WTC11 (cell line): ENCODE results near the gene ARIH2. TPM values are rescaled to one million over a fixed set of nuclear protein-coding genes. Genes with fewer than 3 reads are reported as not detected.

Experiments used
- AFF4 ChIP-seq: sonication (generic); formaldehyde crosslinking; IDR thresholded peaks from 2 replicates; pipeline ENCODE4 v1.8.1; 2023; ENCODE audit warnings: mild to moderate bottlenecking, missing genetic modification reagents, borderline replicate concordance
- CDX4 ChIP-seq: fragments of 250-450 bp; sonication (Bioruptor Pico); IDR thresholded peaks from 2 replicates; pipeline ENCODE4 v1.9.0; 2021; ENCODE audit warnings: moderate library complexity, mild to moderate bottlenecking, inconsistent platforms, borderline replicate concordance
- CREM ChIP-seq: sonication (generic); formaldehyde crosslinking; IDR thresholded peaks from 2 replicates; pipeline ENCODE4 v1.8.1; 2022; ENCODE audit warnings: mild to moderate bottlenecking, missing genetic modification reagents, moderate library complexity
- E2F1 ChIP-seq: sonication (generic); formaldehyde crosslinking; IDR thresholded peaks from 2 replicates; pipeline ENCODE4 v1.8.0; 2022; ENCODE audit warnings: mild to moderate bottlenecking, missing genetic modification reagents
- ELF4 ChIP-seq: sonication (generic); formaldehyde crosslinking; IDR thresholded peaks from 2 replicates; pipeline ENCODE4 v1.8.1; 2022; ENCODE audit warnings: low read depth, mild to moderate bottlenecking, moderate library complexity, missing genetic modification reagents
- ESRRA ChIP-seq: sonication (generic); formaldehyde crosslinking; IDR thresholded peaks from 2 replicates; pipeline ENCODE4 v1.8.1; 2022; ENCODE audit warnings: mild to moderate bottlenecking, missing genetic modification reagents, borderline replicate concordance
- ETV6 ChIP-seq: sonication (generic); formaldehyde crosslinking; IDR thresholded peaks from 2 replicates; pipeline ENCODE4 v1.8.1; 2022; ENCODE audit warnings: mild to moderate bottlenecking, missing genetic modification reagents
- FOXK1 ChIP-seq: sonication (generic); formaldehyde crosslinking; IDR thresholded peaks from 2 replicates; pipeline ENCODE4 v1.8.0; 2022; ENCODE audit warnings: mild to moderate bottlenecking, moderate library complexity, missing genetic modification reagents
- FOXP1 ChIP-seq: sonication (generic); formaldehyde crosslinking; IDR thresholded peaks from 2 replicates; pipeline ENCODE4 v1.8.0; 2022; ENCODE audit warnings: missing genetic modification reagents, mild to moderate bottlenecking, moderate library complexity, borderline replicate concordance
- HMGA2 ChIP-seq: fragments of 250-450 bp; sonication (Bioruptor Pico); IDR thresholded peaks from 2 replicates; pipeline ENCODE4 v1.4.0; 2021; ENCODE audit warnings: mild to moderate bottlenecking, moderate library complexity
- NFYB ChIP-seq: sonication (generic); formaldehyde crosslinking; conservative IDR thresholded peaks from 2 replicates; pipeline ENCODE4 v1.8.0; 2022; ENCODE audit warnings: low read depth, missing genetic modification reagents
- NR2C2 ChIP-seq: sonication (generic); formaldehyde crosslinking; IDR thresholded peaks from 2 replicates; pipeline ENCODE4 v1.8.0; 2022; ENCODE audit warnings: mild to moderate bottlenecking, missing genetic modification reagents
- NR3C1 ChIP-seq: sonication (generic); formaldehyde crosslinking; conservative IDR thresholded peaks from 2 replicates; pipeline ENCODE4 v1.8.1; 2023; ENCODE audit warnings: low read depth, mild to moderate bottlenecking, missing genetic modification reagents
- PRRX2 ChIP-seq: fragments of 250-450 bp; sonication (Bioruptor Pico); IDR thresholded peaks from 2 replicates; pipeline ENCODE4 v1.8.0; 2021; ENCODE audit warnings: mild to moderate bottlenecking
- RELA ChIP-seq: sonication (generic); formaldehyde crosslinking; IDR thresholded peaks from 2 replicates; pipeline ENCODE4 v1.8.1; 2022; ENCODE audit warnings: missing genetic modification reagents, mild to moderate bottlenecking, borderline replicate concordance
- SMAD3 ChIP-seq: sonication (generic); formaldehyde crosslinking; IDR thresholded peaks from 2 replicates; pipeline ENCODE4 v1.8.0; 2022; ENCODE audit warnings: missing genetic modification reagents, mild to moderate bottlenecking, borderline replicate concordance
- ZNF121 ChIP-seq: sonication (generic); formaldehyde crosslinking; IDR thresholded peaks from 2 replicates; pipeline ENCODE4 v1.8.0; 2023; ENCODE audit warnings: missing genetic modification reagents
- ZNF416 ChIP-seq: fragments of 250-450 bp; sonication (Bioruptor Pico); IDR thresholded peaks from 2 replicates; pipeline ENCODE4 v1.9.0; 2021; ENCODE audit warnings: mild to moderate bottlenecking, inconsistent platforms
- ZNF512 ChIP-seq: sonication (generic); formaldehyde crosslinking; IDR thresholded peaks from 2 replicates; pipeline ENCODE4 v1.8.1; 2022; ENCODE audit warnings: missing genetic modification reagents, borderline replicate concordance
- total RNA-seq: library from RNA; stranded (reverse); gene quantifications from 3 replicates; pipeline ENCODE4 v1.2.3, GENCODE V29; 2021
- TF ChIP-seq, protein P1 (sequence below): fragments of 250-450 bp; sonication (Bioruptor Pico); IDR thresholded peaks from 2 replicates; pipeline ENCODE4 v1.8.0; 2021; ENCODE audit warnings: mild to moderate bottlenecking
- TF ChIP-seq, protein P2 (sequence below): sonication (generic); formaldehyde crosslinking; IDR thresholded peaks from 2 replicates; pipeline ENCODE4 v1.8.1; 2022; ENCODE audit warnings: low read depth, missing genetic modification reagents, borderline replicate concordance
- TF ChIP-seq, protein P3 (sequence below): sonication (generic); formaldehyde crosslinking; IDR thresholded peaks from 2 replicates; pipeline ENCODE4 v1.8.1; 2023; ENCODE audit warnings: mild to moderate bottlenecking, moderate library complexity, missing genetic modification reagents
- TF ChIP-seq, protein P4 (sequence below): fragments of 250-450 bp; sonication (Bioruptor Pico); IDR thresholded peaks from 2 replicates; pipeline ENCODE4 v2.1.2; 2022; ENCODE audit warnings: mild to moderate bottlenecking, moderate library complexity

The ARIH2 gene
- total RNA-seq, 1 experiment from 2014 or later = 134 TPM

- TF ChIP-seq, protein P1, sequence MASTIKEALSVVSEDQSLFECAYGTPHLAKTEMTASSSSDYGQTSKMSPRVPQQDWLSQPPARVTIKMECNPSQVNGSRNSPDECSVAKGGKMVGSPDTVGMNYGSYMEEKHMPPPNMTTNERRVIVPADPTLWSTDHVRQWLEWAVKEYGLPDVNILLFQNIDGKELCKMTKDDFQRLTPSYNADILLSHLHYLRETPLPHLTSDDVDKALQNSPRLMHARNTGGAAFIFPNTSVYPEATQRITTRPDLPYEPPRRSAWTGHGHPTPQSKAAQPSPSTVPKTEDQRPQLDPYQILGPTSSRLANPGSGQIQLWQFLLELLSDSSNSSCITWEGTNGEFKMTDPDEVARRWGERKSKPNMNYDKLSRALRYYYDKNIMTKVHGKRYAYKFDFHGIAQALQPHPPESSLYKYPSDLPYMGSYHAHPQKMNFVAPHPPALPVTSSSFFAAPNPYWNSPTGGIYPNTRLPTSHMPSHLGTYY = no peak
- no peak for TF ChIP-seq SMAD3 (CRISPR knock-in tag)
- TF ChIP-seq NFYB (CRISPR knock-in tag) = no peak
- no peak for TF ChIP-seq PRRX2 (CRISPR knock-in tag)
- no peak for TF ChIP-seq E2F1 (CRISPR knock-in tag)
- no peak for TF ChIP-seq NR3C1
- peak; percentile 72; the same call in 1 of the 2 replicates for TF ChIP-seq FOXK1 (CRISPR knock-in tag)
- TF ChIP-seq HMGA2 = no peak
- TF ChIP-seq, protein P2, sequence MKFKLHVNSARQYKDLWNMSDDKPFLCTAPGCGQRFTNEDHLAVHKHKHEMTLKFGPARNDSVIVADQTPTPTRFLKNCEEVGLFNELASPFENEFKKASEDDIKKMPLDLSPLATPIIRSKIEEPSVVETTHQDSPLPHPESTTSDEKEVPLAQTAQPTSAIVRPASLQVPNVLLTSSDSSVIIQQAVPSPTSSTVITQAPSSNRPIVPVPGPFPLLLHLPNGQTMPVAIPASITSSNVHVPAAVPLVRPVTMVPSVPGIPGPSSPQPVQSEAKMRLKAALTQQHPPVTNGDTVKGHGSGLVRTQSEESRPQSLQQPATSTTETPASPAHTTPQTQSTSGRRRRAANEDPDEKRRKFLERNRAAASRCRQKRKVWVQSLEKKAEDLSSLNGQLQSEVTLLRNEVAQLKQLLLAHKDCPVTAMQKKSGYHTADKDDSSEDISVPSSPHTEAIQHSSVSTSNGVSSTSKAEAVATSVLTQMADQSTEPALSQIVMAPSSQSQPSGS (CRISPR knock-in tag) = no peak
- TF ChIP-seq, protein P3, sequence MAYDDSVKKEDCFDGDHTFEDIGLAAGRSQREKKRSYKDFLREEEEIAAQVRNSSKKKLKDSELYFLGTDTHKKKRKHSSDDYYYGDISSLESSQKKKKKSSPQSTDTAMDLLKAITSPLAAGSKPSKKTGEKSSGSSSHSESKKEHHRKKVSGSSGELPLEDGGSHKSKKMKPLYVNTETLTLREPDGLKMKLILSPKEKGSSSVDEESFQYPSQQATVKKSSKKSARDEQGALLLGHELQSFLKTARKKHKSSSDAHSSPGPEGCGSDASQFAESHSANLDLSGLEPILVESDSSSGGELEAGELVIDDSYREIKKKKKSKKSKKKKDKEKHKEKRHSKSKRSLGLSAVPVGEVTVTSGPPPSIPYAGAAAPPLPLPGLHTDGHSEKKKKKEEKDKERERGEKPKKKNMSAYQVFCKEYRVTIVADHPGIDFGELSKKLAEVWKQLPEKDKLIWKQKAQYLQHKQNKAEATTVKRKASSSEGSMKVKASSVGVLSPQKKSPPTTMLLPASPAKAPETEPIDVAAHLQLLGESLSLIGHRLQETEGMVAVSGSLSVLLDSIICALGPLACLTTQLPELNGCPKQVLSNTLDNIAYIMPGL (CRISPR knock-in tag) = peak; percentile 94; the same call in 1 of the 2 replicates
- TF ChIP-seq CREM (CRISPR knock-in tag) = peak; percentile 93
- no peak for TF ChIP-seq AFF4
- TF ChIP-seq ELF4 (CRISPR knock-in tag) = no peak
- peak; percentile 73 for TF ChIP-seq NR2C2 (CRISPR knock-in tag)
- no peak for TF ChIP-seq ZNF121 (CRISPR knock-in tag)
- TF ChIP-seq ESRRA = peak; percentile 70; the same call in 1 of the 2 replicates
- TF ChIP-seq, protein P4, sequence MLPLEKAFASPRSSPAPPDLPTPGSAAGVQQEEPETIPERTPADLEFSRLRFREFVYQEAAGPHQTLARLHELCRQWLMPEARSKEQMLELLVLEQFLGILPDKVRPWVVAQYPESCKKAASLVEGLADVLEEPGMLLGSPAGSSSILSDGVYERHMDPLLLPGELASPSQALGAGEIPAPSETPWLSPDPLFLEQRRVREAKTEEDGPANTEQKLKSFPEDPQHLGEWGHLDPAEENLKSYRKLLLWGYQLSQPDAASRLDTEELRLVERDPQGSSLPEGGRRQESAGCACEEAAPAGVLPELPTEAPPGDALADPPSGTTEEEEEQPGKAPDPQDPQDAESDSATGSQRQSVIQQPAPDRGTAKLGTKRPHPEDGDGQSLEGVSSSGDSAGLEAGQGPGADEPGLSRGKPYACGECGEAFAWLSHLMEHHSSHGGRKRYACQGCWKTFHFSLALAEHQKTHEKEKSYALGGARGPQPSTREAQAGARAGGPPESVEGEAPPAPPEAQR (CRISPR knock-in tag) = no peak
- TF ChIP-seq RELA (CRISPR knock-in tag) = peak; percentile 7; the same call in 1 of the 2 replicates
- TF ChIP-seq ZNF416 = no peak
- TF ChIP-seq ETV6 (CRISPR knock-in tag) = no peak
- TF ChIP-seq CDX4 (CRISPR knock-in tag) = no peak
- TF ChIP-seq FOXP1 (CRISPR knock-in tag) = no peak; the same call in 1 of the 2 replicates
- TF ChIP-seq ZNF512 (CRISPR knock-in tag) = no peak
- TF ChIP-seq, all 79 proteins: peak for 12
Measured at GRCh38 chr3:48918388-48919214, at the start of gene ARIH2 (continued).
